Measurements from ENCODE around the gene TLR5. TPM values are rescaled to one million over a fixed set of nuclear protein-coding genes. Genes with fewer than 3 reads are reported as not detected.

TLR5 gene
- polyA plus RNA-seq, 1 experiment: 0.02 TPM

DNA sequence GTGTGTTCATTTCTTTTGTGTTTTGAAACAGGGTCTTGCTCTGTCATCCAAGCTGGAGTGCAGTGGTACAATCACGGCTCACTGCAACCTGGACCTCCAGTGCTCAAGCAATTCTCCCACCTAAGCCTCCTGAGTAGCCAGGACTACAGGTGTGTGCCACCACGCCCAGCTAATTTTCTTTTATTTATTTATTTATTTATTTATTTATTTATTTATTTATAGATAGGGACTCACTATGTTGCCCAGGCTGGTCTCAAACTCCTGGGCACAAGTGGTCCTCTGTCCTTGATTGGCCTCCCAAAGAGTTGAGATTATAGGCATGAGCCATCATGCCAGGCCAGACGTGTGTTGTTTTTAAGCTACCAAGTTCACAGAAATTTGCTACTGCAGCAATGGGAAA is 43.8 kb upstream of the TLR5 start:
- H3K4me3 ChIP-seq (ENCODE audit: low read depth, low read length): no peak overlapping the region
- CTCF ChIA-PET: no interaction called here

DNA sequence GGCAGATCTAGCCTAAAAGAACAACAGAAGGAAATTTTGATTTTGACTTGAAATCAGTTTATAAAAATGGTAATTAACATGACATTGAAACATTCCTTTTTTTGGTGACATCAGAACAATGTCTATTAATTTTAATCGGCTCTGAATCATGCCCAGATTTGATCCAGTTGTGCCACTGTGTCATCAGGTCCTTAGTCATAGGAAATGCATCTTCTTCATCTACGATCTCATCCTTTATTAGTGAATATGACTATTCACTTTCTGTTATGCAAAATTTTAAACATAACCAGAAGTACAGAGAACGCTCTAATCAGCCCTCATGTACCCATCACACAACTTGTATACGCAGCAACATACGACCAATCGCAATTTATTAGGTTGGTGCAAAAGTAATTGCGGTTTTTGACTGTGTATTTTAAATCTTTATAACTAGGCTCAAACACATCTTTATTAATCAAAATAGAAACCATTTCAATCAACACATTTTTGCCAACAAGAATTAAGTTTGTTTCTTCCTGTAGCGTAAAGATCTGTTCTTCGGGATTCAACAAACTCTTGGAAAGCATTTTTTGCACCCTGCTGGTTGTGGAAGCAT is 40.3 kb upstream of the TLR5 start:
- Histone ChIP-seq H3K36me3 (ENCODE audit: control insufficient read depth, insufficient read depth, low read length) (no peaks in the 10 kb centered on the region), H3K27me3 (ENCODE audit: control insufficient read depth, insufficient read depth, low read length) (peaks cover 2% of the 10 kb centered on the region; the same call in 1 of the 2 replicates), H3K4me3 (ENCODE audit: low read depth, low read length) (no peak overlapping the region)
- CTCF ChIA-PET: no interaction called here
- DNase-seq (ENCODE audit: low read depth): no peak
- POLR2A ChIA-PET: no interaction called here
- TF ChIP-seq, protein P1, sequence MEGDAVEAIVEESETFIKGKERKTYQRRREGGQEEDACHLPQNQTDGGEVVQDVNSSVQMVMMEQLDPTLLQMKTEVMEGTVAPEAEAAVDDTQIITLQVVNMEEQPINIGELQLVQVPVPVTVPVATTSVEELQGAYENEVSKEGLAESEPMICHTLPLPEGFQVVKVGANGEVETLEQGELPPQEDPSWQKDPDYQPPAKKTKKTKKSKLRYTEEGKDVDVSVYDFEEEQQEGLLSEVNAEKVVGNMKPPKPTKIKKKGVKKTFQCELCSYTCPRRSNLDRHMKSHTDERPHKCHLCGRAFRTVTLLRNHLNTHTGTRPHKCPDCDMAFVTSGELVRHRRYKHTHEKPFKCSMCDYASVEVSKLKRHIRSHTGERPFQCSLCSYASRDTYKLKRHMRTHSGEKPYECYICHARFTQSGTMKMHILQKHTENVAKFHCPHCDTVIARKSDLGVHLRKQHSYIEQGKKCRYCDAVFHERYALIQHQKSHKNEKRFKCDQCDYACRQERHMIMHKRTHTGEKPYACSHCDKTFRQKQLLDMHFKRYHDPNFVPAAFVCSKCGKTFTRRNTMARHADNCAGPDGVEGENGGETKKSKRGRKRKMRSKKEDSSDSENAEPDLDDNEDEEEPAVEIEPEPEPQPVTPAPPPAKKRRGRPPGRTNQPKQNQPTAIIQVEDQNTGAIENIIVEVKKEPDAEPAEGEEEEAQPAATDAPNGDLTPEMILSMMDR (IDR thresholded peaks at IDR 0.05; ENCODE audit: insufficient read depth, low read depth, low read length): no peak

More for the DNA sequence above, 43.8 kb upstream of the TLR5 start:
- Histone ChIP-seq H3K27me3 (ENCODE audit: control insufficient read depth, insufficient read depth, low read length) (peaks cover 4% of the 10 kb centered on the region), H3K36me3 (ENCODE audit: control insufficient read depth, insufficient read depth, low read length) (no peaks in the 10 kb centered on the region)
- POLR2A ChIA-PET: no interaction called here
- DNase-seq (ENCODE audit: low read depth): no peak
- TF ChIP-seq, protein P1 (IDR thresholded peaks at IDR 0.05; ENCODE audit: insufficient read depth, low read depth, low read length): no peak

DNA sequence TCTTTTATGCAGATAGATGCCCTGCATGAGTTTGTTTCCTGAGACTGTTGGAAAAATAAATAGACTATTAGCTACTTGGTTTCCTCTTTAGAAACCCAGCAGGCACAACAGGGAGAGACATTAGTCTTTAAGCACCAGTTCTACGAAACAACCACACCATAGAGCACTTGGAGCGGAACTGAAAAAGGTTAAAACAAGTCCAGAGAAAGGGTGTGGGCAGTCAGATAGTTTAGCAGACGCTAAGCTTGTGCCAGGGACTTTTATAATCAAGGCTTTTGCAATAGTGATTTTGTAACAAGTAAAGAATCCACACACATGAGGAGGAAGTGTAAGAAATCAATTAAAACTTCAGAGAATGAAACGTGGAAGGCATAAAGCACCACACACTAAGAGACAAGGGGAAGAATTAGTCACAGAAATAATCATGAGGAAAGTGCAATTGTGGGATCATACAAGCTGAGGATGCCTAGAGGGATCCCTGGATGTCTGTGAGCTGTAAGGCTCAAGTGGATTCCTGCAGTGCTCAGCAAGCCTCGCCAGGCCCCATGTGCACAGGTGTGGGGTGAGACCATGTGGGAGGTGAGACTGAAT is 37.8 kb upstream of the TLR5 start:
- POLR2A ChIA-PET: interaction anchor here (0.7 kb wide), 1 partner anchor 49 kb away, joined by 3 read pairs; no protein-coding TSS in a partner anchor
- no peak overlapping the region for H3K4me3 ChIP-seq (ENCODE audit: low read depth, low read length)

DNA sequence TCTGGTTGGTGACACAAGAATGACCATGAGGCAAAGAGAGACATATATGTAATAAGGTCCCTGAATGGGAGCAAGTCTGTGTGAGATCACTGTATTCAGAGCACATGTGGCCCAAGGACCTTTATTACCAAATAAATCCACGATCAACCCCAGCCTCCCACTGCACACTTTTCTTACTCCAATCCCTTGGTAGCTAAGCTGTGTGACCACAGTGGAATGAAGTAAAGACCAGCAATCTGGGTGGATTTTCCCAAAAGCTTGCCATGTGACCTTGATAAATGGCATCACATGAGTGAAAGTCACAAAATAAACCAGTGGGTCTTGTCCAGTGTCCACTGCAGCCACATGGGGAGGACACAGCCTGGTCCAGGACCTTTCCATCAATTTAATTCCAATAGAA is 36.7 kb upstream of the TLR5 start:
- CTCF ChIA-PET: interaction anchor here (1.4 kb wide), 1 partner anchor 46 kb away, joined by 4 read pairs; no protein-coding TSS in a partner anchor

More for the DNA sequence above, 37.8 kb upstream of the TLR5 start:
- CTCF ChIA-PET: interaction anchor here (1.4 kb wide), 1 partner anchor 47 kb away, joined by 4 read pairs; no protein-coding TSS in a partner anchor
- Histone ChIP-seq H3K36me3 (ENCODE audit: control insufficient read depth, insufficient read depth, low read length) (no peaks in the 10 kb centered on the region), H3K27me3 (ENCODE audit: control insufficient read depth, insufficient read depth, low read length) (no peaks in the 10 kb centered on the region; the same call in 1 of the 2 replicates)
- DNase-seq (ENCODE audit: low read depth): no peak
- TF ChIP-seq, protein P1 (IDR thresholded peaks at IDR 0.05; ENCODE audit: insufficient read depth, low read depth, low read length): no peak

DNA sequence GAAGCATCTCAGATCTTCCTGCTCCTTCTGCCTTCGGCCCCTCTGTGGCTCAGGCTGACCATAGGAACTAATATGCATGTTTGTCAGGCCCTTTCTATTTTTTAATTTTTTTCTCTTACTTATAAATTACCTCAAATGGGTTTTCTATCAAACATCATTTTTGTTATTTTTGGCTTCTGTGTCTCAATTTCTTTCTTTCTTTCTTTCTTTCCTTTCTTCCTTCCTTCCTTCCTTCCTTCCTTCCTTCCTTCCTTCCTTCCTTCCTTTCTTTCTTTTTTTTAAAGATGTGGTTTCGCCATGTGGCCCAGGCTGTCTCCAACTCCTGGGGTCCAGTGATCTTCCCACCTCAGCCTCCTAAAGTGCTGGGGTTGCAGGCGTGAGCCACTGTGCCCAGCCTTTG is 36.2 kb upstream of the TLR5 start:
- POLR2A ChIA-PET: no interaction called here
- TF ChIP-seq, protein P1 (IDR thresholded peaks at IDR 0.05; ENCODE audit: insufficient read depth, low read depth, low read length): no peak
- CTCF ChIA-PET: no interaction called here
- Histone ChIP-seq H3K4me3 (ENCODE audit: low read depth, low read length) (no peak overlapping the region), H3K36me3 (ENCODE audit: control insufficient read depth, insufficient read depth, low read length) (no peaks in the 10 kb centered on the region), H3K27me3 (ENCODE audit: control insufficient read depth, insufficient read depth, low read length) (no peaks in the 10 kb centered on the region; the same call in 1 of the 2 replicates)
- no peak for DNase-seq (ENCODE audit: low read depth)

More for the DNA sequence above, 36.7 kb upstream of the TLR5 start:
- H3K4me3 ChIP-seq (ENCODE audit: low read depth, low read length): no peak overlapping the region
- no peaks in the 10 kb centered on the region; the same call in 1 of the 2 replicates for H3K27me3 ChIP-seq (ENCODE audit: control insufficient read depth, insufficient read depth, low read length)
- no peak for DNase-seq (ENCODE audit: low read depth)
- POLR2A ChIA-PET: no interaction called here
- TF ChIP-seq, protein P1 (IDR thresholded peaks at IDR 0.05; ENCODE audit: insufficient read depth, low read depth, low read length): no peak
- no peaks in the 10 kb centered on the region for H3K36me3 ChIP-seq (ENCODE audit: control insufficient read depth, insufficient read depth, low read length)
